Muscle layer of colon (tissue), 2 donors: ENCODE results near the gene SERINC4.
"Not testable (repeated sequence)": the region's sequence is repeated elsewhere in the genome, so short reads cannot be mapped to it uniquely, and the experiment has no call there.

Experiments used
- H3K27ac ChIP-seq: one replicate; pipeline ENCODE4 v1.7.0; 2013; ENCODE audit warnings: low read depth, mild to moderate bottlenecking, low read length, moderate library complexity
- H3K27me3 ChIP-seq, 2 donors: one replicate each; pipeline ENCODE4 v1.7.0; 2013; ENCODE audit warnings: low read length in 2 of 2, mild to moderate bottlenecking in 2 of 2; ENCODE audit not compliant: insufficient read depth in 2 of 2, control insufficient read depth in 1 of 2
- H3K36me3 ChIP-seq: one replicate; pipeline ENCODE4 v1.7.0; 2013; ENCODE audit warnings: mild to moderate bottlenecking, low read length; ENCODE audit not compliant: insufficient read depth
- H3K4me1 ChIP-seq: one replicate; pipeline ENCODE4 v1.7.0; 2013; ENCODE audit warnings: mild to moderate bottlenecking, low read length; ENCODE audit not compliant: insufficient read depth
- H3K4me3 ChIP-seq, 2 donors: one replicate each; pipeline ENCODE4 v1.7.0; 2013; ENCODE audit warnings: low read length in 2 of 2, low read depth in 1 of 2, mild to moderate bottlenecking in 1 of 2, moderate library complexity in 1 of 2
- H3K9ac ChIP-seq: one replicate; pipeline ENCODE4 v1.7.0; 2013; ENCODE audit warnings: low read length
- H3K9me3 ChIP-seq: one replicate; pipeline ENCODE4 v1.7.0; 2013; ENCODE audit warnings: mild to moderate bottlenecking, low read length
- donor health status: abdominal sarcoma.
- donor health status: Adenocarcinoma of cecum.

SERINC4 gene

DNA sequence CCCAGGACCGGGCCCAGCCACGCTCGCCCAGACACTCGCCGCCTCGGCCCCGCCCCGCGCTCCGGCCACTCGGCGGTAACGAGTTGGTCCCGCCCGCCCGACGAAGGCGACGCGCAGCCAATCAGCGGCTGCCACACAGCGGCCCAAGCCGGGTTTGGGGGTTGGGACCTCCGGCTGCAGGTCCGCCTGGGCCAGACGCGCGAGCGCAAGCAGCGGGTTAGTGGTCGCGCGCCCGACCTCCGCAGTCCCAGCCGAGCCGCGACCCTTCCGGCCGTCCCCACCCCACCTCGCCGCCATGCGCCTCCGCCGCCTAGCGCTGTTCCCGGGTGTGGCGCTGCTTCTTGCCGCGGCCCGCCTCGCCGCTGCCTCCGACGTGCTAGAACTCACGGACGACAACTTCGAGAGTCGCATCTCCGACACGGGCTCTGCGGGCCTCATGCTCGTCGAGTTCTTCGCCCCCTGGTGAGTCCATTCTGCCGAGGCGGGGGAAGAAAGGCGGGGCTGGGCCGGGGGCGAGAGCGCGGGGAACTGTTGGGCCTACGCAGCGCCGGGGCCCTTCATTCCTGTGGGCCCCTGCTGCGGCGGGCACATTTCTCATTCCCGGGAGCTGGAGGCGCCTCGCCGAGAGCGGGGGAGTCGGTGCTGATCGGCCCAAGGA, 53.6 kb downstream of the SERINC4 start, which contains the start of gene PDIA3:
TSS of gene PDIA3 (plus strand) at position 194 of the 658 bp plus-strand sequence. CDS start at position 296, 102 bp downstream.
- peak within 1 kb of the TSS; percentile 93 for H3K27ac ChIP-seq
- H3K4me1 ChIP-seq: peaks cover 16% of the 10 kb centered on the region
- H3K36me3 ChIP-seq, H3K27me3 ChIP-seq, H3K9me3 ChIP-seq: not testable (repeated sequence)
- peak within 1 kb of the TSS; percentile 69 for H3K9ac ChIP-seq
- peak within 1 kb of the TSS; percentile 80 to 82 for H3K4me3 ChIP-seq
